CD1c-positive myeloid dendritic cell (primary cell): Measurements from ENCODE around the gene CRISPLD2.
"Not testable (repeated sequence)": the region's sequence is repeated elsewhere in the genome, so short reads cannot be mapped to it uniquely, and the experiment has no call there.

Experiments used
- DNase-seq: peaks from one replicate; pipeline ENCODE4 v3.0.0-alpha.2; 2016; ENCODE audit errors: extremely low spot score

CRISPLD2 gene

DNA sequence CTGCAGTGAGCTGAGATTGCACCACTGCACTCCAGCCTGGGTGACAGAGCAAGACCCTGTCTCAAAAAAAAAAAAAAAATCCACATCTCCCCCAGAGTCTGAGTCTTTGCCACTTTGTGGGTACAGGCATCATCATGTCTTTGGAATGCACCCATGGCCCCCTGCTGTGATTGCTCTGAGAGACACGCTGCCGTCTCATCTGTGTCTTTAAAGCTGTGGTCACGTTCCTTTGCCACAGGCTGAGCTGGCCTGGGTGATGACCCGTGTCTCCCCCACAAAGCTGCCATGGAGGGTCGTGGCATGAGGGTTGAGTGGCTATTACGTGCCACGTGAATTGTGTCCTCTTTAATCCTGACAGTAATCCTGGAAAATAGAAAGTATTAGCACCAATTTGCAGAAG is 20.2 kb downstream of the CRISPLD2 start:
- DNase-seq = no peak

DNA sequence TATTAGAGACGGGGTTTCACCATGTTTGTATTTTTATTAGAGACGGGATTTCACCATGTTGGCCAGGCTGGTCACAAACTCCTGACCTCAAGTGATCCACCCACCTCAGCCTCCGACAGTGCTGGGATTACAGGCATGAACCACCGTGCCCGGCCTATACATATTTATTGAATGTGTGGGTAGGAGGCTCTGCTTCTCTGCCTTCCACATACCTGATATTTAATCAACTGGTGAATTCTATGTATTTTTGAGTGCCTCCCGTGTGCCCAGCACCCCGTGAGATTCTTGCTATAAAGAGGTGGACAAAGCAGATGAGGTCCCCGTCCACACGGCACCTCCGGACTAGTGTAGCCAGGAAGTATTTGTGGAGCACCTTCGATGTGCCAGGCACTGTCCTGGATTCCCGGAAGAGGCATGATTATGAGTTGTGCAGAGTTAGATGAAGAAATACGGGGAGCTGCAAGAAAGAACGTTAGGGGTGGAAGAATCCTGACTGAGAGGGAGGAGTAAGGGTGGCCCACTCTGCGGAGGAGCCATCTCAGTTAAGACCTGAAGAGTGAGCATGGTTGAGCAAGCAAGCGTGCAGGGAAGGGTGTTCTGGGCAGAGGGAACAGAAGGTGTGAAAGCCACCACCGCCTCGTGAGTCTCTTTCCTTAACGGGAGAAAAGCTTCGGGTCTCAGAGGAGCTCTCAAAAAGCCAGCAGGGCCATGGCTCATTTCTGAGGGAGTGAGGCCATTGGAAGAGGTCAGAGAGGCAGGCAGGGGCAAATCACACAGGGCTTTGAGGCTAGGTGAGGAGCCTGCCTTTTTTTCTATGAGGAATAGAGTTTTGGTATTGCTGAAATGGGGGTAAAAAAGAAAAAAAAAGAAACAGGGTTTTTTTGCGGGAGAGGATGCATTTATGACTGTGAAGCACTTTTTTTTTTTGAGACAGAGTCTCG is 21.2 kb downstream of the CRISPLD2 start:
- DNase-seq = no peak

DNA sequence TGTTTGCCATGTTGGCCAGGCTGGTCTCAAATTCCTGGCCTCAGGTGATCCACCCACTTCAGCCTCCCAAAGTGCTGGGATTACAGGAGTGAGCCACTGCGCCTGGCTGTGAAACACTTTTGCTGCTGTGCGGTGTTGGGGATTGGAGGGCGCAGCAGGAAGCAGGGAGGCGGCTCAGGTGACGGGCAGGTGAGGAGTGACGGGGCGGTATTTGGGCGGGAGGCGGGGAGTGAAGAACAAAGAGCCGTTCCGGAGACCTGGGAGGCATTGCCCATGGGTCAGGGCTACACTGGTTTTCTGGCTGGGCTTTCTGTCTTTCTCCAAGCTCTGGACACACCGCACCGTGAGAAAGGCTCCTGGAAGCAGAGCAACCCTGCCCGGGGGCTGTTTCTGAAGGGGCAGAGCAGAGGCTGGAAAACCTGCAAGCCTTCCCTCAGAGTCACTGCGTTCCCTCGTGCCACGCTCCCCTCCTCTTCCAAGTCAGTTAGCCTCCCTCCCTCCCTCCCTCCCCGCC is 22.1 kb downstream of the CRISPLD2 start:
- no peak for DNase-seq

DNA sequence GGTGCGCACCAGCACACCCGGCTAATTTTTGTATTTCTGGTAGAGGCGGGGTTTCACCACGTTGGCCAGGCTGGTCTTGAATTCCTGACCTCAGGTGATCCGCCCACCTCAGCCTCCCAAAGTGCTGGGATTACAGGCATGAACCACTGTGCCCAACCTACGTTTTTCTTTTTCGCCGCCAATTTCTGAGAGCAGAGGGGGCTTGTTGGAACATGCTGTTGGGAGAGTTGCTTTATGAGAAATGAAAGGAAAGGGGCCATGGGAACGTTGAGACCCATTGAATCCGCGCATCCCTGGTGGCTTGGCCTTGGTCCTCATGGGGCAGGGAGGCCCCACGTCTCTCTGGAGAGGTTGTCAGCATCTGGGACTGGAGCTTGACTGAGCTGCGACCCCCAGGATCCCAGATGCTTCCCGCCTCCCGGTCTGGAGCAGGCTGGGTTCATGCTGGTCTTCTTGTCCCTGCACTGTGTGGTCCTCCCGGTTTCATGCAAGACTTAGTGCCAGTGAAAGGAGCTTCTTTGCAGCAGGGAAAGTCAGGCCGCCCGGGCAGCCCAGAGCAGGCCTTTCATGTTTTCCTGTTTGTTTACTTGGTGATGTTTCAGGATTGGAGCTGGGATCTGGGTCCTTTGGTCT is 22.8 kb downstream of the CRISPLD2 start:
- no peak for DNase-seq

DNA sequence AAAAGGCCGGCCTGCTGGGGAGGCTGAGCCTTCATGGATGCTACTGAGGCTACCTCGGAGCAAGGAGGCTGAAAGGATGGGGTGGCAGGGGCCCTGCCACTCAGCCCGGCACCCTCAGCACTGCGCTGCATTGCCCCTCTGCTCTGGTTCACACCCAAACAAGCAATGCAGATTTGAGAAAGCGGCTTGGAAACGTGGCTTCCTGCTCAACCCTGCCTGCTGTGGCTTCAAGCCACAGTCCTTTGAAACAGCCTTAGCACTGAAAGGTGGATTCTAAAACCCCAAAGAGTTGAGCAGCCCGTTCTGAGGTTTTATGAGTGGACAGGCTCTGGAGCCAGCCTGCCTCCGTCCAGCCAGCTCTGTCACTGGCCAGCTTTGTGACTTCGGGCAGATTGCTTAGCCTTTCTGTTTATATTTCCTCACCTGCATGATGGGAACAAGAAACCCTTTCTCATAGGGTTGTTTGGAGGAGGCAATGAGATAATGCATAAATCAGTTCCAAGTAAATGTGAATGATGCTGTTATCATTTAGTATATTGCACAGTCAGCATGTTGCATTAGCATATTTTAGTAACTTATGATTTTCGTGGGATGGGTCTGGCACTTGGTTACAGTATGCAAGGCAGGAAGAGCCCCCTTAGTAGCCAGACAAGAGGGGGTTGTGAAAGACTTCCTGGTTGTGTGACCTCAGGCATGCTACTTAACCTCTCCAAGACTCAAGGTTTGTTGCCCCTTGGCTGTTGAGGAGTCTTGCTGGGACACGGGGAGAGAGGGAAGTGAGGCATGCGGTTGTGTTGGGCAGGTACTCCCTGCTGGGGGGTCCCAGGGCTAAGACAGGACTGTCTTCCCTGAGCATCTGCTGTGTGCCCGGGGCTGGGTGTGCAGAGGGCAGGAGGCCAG is 23.6 kb downstream of the CRISPLD2 start:
- no peak for DNase-seq

DNA sequence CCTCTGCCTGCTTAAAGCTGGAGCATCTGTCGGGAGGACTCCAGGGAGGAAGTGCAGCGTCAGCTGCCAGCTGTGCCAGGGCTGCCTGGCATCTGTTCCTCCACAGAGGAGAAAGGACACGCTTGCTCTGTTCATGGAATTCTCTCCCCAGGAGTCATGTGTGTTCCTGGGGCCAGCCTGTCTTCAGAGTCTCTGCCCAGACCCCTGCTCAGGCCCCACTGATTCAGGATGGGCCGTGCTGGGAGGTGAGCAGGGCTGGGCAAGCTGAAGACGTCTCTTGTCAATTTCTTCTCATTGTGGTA is 24.2 kb downstream of the CRISPLD2 start:
- DNase-seq = no peak

DNA sequence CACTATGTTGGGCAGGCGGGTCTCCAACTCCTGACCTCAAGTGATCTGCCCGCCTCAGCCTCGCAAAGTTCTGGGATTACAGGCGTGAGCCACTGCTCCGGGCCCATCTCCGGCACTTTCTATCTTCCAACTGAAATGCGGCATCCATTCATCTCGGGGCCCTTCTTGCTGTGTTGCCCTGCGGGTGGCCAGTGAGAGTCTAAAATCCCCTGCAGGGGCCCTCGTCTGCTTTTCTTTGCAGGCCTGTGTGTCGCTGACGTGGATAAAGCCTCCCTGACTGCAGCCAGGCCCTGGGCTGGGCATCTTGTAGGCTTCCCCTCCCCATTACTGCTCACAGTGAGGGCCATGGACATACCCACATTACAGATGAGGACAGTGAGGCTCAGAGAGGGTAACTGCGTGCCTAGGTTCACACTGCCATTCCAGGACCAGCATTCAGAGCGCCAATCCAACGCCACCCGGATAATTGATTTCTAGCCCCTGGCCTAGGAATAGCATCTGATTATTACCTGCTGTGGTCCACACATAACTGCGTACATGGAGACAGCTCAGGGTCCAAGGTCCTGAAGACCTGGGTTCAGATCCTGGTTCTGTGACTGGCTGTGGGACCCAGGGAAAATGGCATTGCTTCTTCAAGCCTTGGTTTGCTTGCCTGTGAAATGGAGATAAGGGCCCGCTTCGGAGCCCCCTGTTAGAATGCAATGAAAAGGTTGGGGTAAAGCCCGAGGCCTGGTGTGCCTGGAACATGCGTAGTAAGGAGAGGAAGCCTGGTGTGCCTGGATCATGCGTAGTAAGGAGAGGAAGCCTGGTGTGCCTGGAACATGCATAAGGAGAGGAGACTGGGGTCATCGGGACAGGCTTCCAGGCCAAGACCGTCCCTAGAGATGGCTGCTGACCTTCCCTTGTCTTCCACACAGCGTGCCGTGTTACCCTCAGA is 25.0 kb downstream of the CRISPLD2 start:
- DNase-seq = no peak

DNA sequence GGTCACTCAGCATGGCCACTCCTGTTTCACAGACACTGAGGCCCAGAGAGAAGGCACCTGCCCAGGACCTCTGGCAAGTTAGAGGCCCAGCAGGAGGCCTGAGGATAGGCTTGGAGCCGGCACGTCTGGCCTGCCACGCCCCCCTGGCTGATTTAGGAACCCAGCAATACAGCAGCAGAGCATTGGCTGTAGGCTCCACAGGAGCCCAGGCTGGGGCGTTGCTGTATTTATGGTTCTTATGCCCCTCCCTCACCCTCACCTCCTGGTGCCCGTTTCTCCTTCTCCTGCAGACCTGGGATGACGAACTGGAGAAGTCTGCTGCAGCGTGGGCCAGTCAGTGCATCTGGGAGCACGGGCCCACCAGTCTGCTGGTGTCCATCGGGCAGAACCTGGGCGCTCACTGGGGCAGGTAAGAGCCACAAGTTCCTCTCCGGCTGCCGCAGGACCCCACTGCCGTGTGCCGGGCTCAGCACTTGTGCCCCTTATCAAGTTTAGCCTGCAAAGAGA is 25.8 kb downstream of the CRISPLD2 start:
- DNase-seq = no peak

DNA sequence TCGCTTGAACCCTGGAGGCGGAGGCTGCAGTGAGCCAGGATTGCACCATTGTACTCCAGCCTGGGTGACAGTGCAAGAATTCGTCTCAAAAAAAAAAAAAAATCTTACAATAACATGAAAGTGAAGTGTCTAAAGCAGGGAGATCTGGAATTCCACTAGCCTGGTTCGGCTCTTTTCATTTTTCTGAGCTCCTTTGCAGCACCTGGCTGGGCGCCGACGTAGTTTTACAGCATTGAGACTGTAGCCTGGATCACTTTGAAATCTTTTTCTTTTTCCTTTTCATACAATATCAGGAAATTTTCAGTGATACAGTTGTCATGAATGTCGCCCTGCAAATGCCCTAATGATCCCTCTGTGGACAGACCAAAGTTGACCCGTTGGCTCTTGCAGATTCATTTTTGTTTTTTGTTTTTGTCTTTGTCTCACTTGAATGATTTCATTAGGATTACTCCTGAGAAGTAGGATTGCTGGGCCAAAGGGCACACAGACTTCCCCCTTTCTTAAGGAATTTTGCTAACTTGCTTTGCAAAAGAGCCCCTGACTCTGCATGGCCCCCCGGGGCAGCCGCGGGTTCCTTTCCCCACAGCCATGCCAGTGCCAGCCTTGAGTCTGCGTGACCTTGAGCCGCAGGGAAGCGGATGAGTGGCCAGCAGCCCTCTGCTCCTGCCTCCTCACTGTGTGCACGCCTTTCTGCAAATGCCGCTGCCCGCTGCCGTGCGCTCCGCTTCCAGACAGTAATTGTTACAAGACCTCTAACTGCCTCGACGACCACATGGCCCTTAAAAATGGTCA is 28.0 kb downstream of the CRISPLD2 start:
- DNase-seq = no peak

DNA sequence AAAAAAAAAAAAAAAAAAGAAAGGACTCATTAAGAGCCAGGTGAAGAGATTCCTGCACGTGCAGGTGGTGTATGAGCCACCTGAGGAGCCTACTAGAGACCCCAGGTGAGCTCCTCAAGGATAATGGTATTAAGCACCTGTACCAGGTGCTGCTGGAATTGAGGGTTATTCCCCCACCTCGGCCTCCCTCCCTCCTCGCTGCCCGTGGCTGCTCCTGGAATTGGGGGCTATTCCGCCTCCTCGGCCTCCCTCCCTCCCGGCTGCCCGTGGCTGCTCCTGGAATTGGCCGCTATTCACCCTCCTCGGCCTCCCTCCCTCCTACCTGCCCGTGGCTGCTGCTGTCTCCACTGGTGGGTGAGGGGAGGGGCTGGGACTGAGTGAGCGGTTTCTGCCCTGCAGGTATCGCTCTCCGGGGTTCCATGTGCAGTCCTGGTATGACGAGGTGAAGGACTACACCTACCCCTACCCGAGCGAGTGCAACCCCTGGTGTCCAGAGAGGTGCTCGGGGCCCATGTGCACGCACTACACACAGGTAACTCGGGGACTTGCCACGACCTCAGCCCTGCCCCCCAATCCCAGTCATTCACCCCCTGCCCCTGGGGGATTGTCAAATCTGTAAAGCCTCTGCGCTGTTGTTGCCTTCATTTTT is 29.3 kb downstream of the CRISPLD2 start:
- DNase-seq = no peak

DNA sequence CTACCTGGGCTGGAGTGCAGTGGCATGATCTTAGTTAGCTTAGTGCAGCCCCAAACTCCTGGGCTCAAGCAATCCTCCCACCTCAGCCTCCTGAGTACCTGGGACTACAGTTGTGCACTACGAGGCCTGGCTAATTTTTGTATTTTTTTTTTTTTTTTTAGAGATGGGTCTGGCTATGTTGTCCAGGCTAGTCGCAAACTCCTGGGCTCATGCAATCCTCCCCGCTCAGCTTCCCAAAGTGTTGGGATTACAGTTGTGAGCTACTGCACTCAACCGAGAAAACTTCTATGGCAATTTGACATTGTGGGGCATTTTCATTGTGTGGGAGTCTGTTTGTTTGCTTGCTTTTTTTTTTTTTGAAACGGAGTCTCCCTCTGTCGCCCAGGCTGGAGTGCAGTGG is 30.0 kb downstream of the CRISPLD2 start:
- no peak for DNase-seq

DNA sequence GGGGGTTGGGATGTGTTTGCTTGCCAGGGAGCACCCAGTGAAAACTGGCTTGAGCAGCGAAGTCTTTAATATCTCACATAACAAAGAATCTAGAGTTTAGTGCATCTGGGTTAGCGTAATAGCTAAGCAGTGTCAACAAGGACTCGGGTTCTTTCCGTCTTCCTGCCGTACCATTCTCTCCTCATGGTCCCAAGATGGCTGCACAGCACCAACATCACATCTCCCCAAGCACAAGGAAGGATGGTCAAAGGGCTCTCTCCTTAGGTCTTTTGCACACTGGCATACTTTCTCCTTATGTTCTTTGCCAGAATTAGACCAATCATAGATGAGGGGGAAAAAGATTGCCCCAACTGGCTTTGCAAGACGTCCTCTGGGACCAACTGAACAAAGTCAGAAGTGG is 30.9 kb downstream of the CRISPLD2 start:
- no peak for DNase-seq

DNA sequence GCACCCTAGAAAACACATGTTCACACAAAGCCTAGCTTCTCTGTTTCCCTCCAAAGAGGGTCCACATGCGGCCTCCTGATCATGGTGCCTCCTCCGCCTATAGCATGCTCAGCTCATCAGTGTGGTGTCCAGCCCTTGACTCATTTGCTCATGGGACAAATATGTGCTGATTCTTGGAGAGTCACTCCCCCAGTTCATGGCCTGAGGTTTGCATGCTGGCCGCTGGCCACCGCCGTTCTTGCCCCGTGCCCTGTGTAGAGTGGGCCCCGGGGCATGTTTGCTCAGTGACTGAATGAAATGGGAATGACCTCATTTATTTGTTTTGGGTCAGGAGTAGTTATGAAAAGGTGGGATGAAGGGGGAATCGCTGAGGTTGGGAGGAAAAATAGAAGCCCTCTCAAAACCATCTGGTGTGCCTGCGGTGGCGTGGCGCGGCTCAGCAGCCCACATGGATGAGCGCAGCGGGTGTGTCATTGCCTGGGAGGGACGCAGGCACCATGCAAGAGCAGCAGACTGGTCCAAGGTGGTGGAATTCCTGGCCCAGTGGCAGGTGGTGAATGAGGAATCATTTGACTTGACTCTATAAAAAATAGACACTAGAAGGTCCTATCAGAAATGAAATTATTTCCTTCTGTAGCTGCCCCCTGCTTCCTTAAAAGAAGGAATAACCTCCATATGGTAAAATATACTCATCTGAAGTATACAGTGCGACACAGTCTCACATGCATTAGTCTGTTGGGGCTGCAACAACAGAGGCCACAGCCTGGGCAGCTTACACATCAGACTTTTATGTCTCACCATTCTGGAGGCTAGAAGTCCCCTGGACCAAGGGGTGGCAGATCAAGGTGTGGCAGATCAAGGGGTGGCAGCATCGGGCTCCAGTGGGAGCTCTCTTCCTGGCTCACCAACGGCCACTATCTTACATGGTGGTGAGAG is 31.7 kb downstream of the CRISPLD2 start:
- DNase-seq = no peak

DNA sequence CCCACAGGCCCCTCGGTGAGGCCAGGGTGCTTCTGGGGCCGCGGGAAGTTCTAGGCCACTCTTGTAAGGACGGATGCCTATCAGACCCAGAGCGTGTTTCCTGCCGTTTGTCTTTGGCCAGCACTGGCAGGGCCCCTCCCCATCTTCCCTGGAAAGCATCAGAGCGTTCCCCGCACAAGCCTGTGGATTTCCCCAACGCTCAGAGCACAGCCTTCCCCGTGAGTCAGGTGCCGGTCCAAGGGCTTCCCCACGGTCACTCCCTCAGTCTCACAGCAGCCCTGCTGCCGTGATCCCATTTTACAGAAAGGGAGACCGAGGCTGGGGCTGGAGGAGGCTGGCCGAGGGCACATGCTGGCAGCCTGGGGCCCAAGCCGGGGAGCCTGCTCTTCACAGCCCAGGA is 33.7 kb downstream of the CRISPLD2 start:
- no peak for DNase-seq

DNA sequence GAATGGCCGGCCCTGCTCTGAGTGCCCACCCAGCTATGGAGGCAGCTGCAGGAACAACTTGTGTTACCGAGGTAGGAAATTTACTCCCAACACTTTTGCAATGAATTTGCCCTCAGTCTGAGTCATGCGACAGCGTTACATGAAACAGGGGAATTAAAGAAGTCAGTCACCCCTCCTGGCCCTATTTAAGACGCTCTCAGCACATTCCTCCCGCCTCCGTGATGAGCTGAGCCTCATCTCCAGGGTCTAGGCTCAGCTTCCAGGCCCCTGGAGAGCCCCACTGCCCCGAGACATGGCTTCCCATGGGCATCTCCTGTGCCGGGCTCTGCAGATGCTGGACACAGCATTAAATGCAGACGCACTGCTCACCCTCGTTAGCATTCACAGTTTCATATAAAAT is 35.0 kb downstream of the CRISPLD2 start:
- DNase-seq = no peak

DNA sequence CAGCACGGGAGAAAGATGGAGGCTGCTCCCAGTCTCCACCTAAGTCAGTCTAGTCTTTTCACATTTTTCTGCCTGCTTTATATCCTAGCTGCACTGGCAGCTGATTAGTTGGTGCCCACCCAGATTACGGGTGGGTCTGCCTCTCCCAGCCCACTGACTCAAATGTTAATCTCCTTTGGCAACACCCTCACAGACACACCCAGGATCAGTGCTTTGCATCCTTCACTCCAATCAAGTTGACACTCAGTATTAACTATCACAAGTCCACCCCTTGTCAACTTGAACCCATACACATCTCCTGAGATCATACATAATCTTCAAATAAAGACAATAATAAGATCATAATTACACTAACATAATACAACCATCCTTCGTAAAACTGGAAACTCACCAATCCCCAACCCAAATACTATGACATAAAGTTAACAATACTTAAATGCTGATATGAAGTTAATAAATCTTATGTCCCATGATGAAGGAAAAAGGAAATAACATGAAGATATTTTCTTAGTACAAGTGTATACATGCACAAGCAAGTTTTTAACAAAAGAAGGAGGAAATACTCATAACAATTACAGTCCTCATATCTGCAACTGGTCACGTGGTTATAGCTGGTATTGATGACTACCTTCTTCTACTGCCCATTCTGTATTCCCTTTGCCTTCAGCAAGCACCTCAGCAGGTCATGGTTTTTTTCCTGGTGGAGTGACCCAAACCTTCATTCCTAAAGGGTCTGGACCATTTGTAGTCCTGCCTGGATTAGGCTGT is 35.8 kb downstream of the CRISPLD2 start:
- DNase-seq = not testable (repeated sequence)

DNA sequence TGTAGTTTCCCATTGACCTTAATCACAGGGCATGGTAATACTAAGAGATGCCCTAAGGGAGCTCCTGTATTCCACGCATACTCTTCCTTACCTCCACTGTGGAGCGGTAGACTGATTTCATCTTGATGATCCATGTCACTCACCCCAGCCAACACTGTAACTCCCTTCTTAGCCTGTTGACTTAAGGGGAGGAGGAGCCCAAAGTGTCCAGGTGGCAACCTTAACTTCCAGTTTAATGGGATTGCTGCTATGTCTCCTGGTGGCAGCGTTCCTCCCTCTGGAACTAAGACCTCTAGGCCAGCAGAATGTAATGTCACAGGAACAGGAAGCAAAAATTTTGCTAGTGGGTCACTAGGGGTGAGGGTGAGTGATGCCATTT is 36.4 kb downstream of the CRISPLD2 start:
- DNase-seq = not testable (repeated sequence)

DNA sequence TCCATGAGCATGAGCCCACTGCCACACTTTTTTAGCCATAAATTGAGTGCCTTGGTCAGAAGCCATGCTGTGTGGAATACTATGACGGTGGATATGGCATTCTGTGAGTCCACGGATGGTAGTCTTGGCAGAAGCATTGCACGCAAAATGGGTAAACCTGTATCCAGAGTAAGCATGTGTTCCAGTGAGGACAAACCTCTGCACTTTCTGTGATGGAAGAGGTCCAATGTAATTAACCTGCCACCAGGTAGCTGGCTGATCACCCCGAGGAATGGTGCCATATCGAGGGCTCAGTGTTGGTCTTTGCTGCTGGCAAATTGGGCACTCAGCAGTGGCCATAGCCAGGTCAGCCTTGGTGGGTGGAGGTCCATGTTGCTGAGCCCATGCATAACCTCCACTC is 37.0 kb downstream of the CRISPLD2 start:
- not testable (repeated sequence) for DNase-seq
